Measurements from ENCODE around the gene ADAM17. TPM values are rescaled to one million over a fixed set of nuclear protein-coding genes. Genes with fewer than 3 reads are reported as not detected.

The ADAM17 gene
- total and polyA plus RNA-seq, 2 donors (not counting 1 experiment from before 2014, with no cell fraction given), result 12.3 to 69.9 TPM

DNA sequence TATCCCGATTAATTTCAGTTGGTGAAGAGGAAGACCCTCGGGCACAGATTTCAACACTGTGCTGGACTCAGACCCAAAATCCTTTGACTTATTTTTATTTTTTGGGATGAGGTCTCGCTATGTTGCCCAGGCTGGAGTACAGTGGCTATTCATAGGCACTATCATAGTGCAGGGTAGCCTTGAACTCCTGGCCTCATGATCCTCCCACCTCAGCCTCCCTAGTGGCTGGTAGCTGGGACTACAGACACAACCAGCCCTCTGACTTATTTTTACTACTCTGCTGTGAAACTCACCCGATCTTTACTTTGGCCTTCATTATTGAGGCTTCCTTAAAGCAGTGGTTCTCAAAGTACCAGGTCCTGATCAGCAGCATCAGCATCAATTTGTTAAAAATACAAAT is 18.2 kb upstream of the ADAM17 start:
- Histone ChIP-seq H3K27ac (ENCODE audit: insufficient read depth, low read length) (no peak overlapping the region), H3K4me1 (ENCODE audit: control insufficient read depth, extremely low read depth, insufficient read depth, low read length) (no peaks in the 10 kb centered on the region), H4K20me1 (ENCODE audit: control insufficient read depth, extremely low read depth, insufficient read depth, low read length) (no peaks in the 10 kb centered on the region), H3K27me3 (ENCODE audit: control insufficient read depth, insufficient read depth, low read length) (no peaks in the 10 kb centered on the region), H3K79me2 (ENCODE audit: control insufficient read depth, insufficient read depth, low read length) (no peaks in the 10 kb centered on the region), H3K9me3 (ENCODE audit: control insufficient read depth, insufficient read depth, low read depth, low read length) (no peaks in the 10 kb centered on the region), H2AFZ (ENCODE audit: low read length) (no peak overlapping the region), H3K36me3 (ENCODE audit: control insufficient read depth, insufficient read depth, low read length) (no peaks in the 10 kb centered on the region), H3K4me2 (ENCODE audit: extremely low read depth, insufficient read depth, low read length) (no peak overlapping the region), H3K9ac (ENCODE audit: insufficient read depth, low read length) (no peak overlapping the region), H3K4me3 (replicated peaks in 1 of 4; ENCODE audit: control extremely low read depth in 1 of 4, insufficient read depth in 1 of 4, low read depth in 3 of 4, low read length in 4 of 4) (no peak overlapping the region)
- DNase-seq (ENCODE audit: low read depth in 2 of 2), result no peak
- TF ChIP-seq, protein P1, sequence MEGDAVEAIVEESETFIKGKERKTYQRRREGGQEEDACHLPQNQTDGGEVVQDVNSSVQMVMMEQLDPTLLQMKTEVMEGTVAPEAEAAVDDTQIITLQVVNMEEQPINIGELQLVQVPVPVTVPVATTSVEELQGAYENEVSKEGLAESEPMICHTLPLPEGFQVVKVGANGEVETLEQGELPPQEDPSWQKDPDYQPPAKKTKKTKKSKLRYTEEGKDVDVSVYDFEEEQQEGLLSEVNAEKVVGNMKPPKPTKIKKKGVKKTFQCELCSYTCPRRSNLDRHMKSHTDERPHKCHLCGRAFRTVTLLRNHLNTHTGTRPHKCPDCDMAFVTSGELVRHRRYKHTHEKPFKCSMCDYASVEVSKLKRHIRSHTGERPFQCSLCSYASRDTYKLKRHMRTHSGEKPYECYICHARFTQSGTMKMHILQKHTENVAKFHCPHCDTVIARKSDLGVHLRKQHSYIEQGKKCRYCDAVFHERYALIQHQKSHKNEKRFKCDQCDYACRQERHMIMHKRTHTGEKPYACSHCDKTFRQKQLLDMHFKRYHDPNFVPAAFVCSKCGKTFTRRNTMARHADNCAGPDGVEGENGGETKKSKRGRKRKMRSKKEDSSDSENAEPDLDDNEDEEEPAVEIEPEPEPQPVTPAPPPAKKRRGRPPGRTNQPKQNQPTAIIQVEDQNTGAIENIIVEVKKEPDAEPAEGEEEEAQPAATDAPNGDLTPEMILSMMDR (conservative IDR thresholded peaks at IDR 0.05 in 1 of 2, IDR thresholded peaks at IDR 0.05 in 1 of 2; ENCODE audit: low read depth in 1 of 2, low read length in 2 of 2), result no peak
- no peak for TF ChIP-seq EZH2 (IDR thresholded peaks at IDR 0.05; ENCODE audit: low read length, missing control alignments)

DNA sequence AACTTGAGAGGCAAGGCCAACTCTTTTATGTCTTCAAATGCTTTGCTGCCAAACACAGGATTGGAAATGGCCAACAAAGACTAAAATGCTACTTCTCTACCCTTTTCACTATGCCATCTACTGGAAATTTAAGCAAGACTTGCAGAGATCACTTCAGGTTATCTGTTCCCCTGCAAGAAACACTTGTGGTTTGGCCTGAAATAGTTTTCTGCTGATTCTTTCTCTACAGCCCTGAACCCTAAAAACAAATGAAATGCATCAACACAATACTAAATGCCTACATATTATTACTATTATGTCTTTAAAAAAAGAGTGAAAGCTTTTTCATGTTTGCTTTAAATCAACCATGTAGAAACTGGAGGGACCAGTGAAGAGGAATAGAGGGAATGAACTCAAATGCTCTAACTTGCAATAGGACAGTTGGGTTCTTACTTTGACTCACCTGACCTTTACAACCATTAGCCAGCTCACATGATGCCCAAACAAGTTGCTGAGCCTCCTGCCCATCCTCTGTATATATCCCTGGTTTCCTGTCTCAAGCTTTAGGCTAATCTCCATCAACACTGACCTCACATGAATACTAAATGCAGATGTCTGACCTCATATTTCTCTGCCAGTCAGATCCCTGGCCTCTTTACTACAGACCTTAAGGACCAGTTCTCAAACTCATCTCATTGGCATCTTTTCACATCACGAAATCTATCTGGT is 17.5 kb upstream of the ADAM17 start:
- H4K20me1 ChIP-seq (ENCODE audit: control insufficient read depth, extremely low read depth, insufficient read depth, low read length), result no peaks in the 10 kb centered on the region
- H3K4me3 ChIP-seq (replicated peaks in 1 of 4; ENCODE audit: control extremely low read depth in 1 of 4, insufficient read depth in 1 of 4, low read depth in 3 of 4, low read length in 4 of 4), result no peak overlapping the region
- H3K4me2 ChIP-seq (ENCODE audit: extremely low read depth, insufficient read depth, low read length), result no peak overlapping the region
- no peaks in the 10 kb centered on the region for H3K27me3 ChIP-seq (ENCODE audit: control insufficient read depth, insufficient read depth, low read length)
- TF ChIP-seq EZH2 (IDR thresholded peaks at IDR 0.05; ENCODE audit: low read length, missing control alignments), result no peak
- TF ChIP-seq, protein P1 (conservative IDR thresholded peaks at IDR 0.05 in 1 of 2, IDR thresholded peaks at IDR 0.05 in 1 of 2; ENCODE audit: low read depth in 1 of 2, low read length in 2 of 2), result no peak
- H3K4me1 ChIP-seq (ENCODE audit: control insufficient read depth, extremely low read depth, insufficient read depth, low read length), result no peaks in the 10 kb centered on the region
- no peaks in the 10 kb centered on the region for H3K9me3 ChIP-seq (ENCODE audit: control insufficient read depth, insufficient read depth, low read depth, low read length)
- DNase-seq (ENCODE audit: low read depth in 2 of 2), result peak; percentile 33 to 39
- H3K27ac ChIP-seq (ENCODE audit: insufficient read depth, low read length), result no peak overlapping the region
- H3K79me2 ChIP-seq (ENCODE audit: control insufficient read depth, insufficient read depth, low read length), result no peaks in the 10 kb centered on the region
- H3K36me3 ChIP-seq (ENCODE audit: control insufficient read depth, insufficient read depth, low read length), result no peaks in the 10 kb centered on the region
- no peak overlapping the region for H2AFZ ChIP-seq (ENCODE audit: low read length)
- no peak overlapping the region for H3K9ac ChIP-seq (ENCODE audit: insufficient read depth, low read length)

DNA sequence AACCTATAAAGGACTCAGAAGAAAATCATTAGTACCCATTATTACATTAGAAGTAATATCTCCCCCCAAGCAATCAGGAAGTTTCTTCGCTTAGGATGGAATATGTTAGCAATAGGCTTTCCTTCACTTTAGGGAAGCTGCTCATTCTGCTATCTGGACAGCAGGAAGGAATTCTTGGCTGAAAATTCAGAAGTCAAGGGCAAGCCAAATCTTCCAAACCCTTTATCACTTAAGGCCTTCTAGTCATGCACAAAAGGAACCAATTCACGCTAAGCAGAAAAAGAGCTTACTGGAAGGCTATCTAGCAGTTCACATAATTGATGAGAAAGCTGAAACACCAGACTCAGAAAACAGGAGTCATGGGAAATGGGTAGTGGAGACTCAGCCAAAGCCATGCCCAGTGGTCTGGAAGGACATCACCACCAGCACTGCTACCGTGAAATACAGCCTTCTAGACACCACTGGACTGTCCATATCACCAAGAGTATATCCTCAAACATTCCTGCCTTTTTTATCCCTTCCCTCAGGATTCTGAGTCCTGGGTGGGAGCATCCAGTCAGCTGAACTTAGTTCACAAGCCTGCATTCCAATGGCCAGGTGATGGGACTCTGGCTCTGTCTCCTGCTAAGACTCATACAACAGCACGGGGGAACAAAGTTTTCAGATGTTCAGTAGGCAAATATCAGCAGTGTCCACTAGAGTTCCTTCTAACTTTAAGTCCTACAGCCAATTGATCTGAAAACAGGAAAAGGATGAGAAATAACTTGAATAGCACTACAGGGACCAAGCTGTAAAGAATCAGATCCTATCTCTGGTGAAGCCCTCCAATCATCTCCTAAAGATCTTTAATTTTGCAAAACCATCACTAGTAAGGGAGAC is 14.8 kb upstream of the ADAM17 start:
- TF ChIP-seq, protein P1 (conservative IDR thresholded peaks at IDR 0.05 in 1 of 2, IDR thresholded peaks at IDR 0.05 in 1 of 2; ENCODE audit: low read depth in 1 of 2, low read length in 2 of 2), result peak in 1 of 2 donors; percentile 23
- TF ChIP-seq EZH2 (IDR thresholded peaks at IDR 0.05; ENCODE audit: low read length, missing control alignments), result no peak
- Histone ChIP-seq H4K20me1 (ENCODE audit: control insufficient read depth, extremely low read depth, insufficient read depth, low read length) (no peaks in the 10 kb centered on the region), H2AFZ (ENCODE audit: low read length) (no peak overlapping the region), H3K27me3 (ENCODE audit: control insufficient read depth, insufficient read depth, low read length) (no peaks in the 10 kb centered on the region), H3K4me1 (ENCODE audit: control insufficient read depth, extremely low read depth, insufficient read depth, low read length) (no peaks in the 10 kb centered on the region), H3K4me3 (replicated peaks in 1 of 4; ENCODE audit: control extremely low read depth in 1 of 4, insufficient read depth in 1 of 4, low read depth in 3 of 4, low read length in 4 of 4) (no peak overlapping the region), H3K79me2 (ENCODE audit: control insufficient read depth, insufficient read depth, low read length) (no peaks in the 10 kb centered on the region), H3K36me3 (ENCODE audit: control insufficient read depth, insufficient read depth, low read length) (no peaks in the 10 kb centered on the region), H3K4me2 (ENCODE audit: extremely low read depth, insufficient read depth, low read length) (no peak overlapping the region), H3K9ac (ENCODE audit: insufficient read depth, low read length) (no peak overlapping the region), H3K9me3 (ENCODE audit: control insufficient read depth, insufficient read depth, low read depth, low read length) (no peaks in the 10 kb centered on the region), H3K27ac (ENCODE audit: insufficient read depth, low read length) (no peak overlapping the region)
- peak in 1 of 2 donors; percentile 44 for DNase-seq (ENCODE audit: low read depth in 2 of 2)

Measured in fibroblast of lung (primary cell).